ENCODE data around the gene KCNQ1OT1. TPM values are rescaled to one million over a fixed set of nuclear protein-coding genes. Genes with fewer than 3 reads are reported as not detected.

Gene KCNQ1OT1
- total and polyA plus RNA-seq, 2 experiments from 2014 or later: 3.1 to 7.9 TPM

GRCh38 chr11:2673250-2673610, 26.6 kb downstream of the KCNQ1OT1 start:
- no peaks in the 10 kb centered on the region for H3K36me3 ChIP-seq (replicated peaks; ENCODE audit: insufficient read depth, low read depth)
- no peak for TF ChIP-seq CTCF (IDR thresholded peaks at IDR 0.05; ENCODE audit: poor library complexity)
- TF ChIP-seq EZH2 (IDR thresholded peaks at IDR 0.05; ENCODE audit: borderline replicate concordance): no peak
- no peak for TF ChIP-seq EZH2phosphoT487 (IDR thresholded peaks at IDR 0.05; ENCODE audit: low read depth, severe bottlenecking, unreplicated experiment)

DNA sequence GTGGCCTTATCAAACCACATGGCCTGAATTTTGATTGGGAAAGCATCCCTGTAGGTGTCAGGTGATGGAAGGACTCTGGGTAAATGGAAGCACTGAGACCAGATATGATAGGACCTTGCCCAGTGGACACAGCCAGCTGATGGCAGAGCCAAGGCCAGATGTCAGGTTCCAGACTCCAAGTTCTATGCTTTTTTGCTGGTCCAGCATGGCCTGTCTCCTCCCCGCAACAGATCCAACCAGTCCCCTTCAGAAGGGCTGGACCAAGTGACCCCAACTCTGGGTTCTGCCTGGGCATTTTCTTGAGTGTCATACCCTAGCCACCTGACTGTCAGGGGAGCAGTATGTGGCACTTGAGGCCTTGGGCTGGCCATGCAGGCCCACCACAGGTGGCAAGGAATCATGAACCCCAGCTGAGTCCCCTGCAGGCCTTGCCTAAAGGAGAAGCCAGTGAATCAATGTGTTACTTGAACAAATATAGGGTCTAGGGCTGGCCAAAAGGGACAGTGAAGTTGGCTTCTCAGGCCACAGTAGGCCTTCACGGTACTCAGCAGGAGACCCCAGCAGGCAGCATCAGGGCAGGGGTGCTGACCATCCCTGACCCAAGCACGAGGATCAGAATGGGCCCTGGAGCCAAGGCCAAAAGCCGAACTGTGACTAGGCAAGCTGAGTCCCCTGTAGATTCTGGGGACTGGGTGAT, 27.1 kb downstream of the KCNQ1OT1 start:
- H3K4me3 ChIP-seq: no peak overlapping the region
- H3K79me2 ChIP-seq: peaks cover 97% of the 10 kb centered on the region
- no peak overlapping the region for H3K27ac ChIP-seq
- H3K9me2 ChIP-seq (replicated peaks; ENCODE audit: insufficient read depth): no peaks in the 10 kb centered on the region
- peaks cover 71% of the 10 kb centered on the region for H4K20me1 ChIP-seq (ENCODE audit: insufficient read depth, poor library complexity, severe bottlenecking)
- no peaks in the 10 kb centered on the region for H3K36me3 ChIP-seq (replicated peaks; ENCODE audit: insufficient read depth, low read depth)
- peaks cover 31% of the 10 kb centered on the region for H3K4me1 ChIP-seq (ENCODE audit: insufficient read depth)
- H3K27me3 ChIP-seq: no peaks in the 10 kb centered on the region
- H3K4me2 ChIP-seq: no peak overlapping the region
- TF ChIP-seq EZH2phosphoT487 (IDR thresholded peaks at IDR 0.05; ENCODE audit: low read depth, severe bottlenecking, unreplicated experiment): no peak
- no peak for TF ChIP-seq CTCF (IDR thresholded peaks at IDR 0.05; ENCODE audit: poor library complexity)
- no peak for TF ChIP-seq EZH2 (IDR thresholded peaks at IDR 0.05; ENCODE audit: borderline replicate concordance)
- H2AFZ ChIP-seq: no peak overlapping the region
- H3K9me3 ChIP-seq (ENCODE audit: low read depth): no peaks in the 10 kb centered on the region
- no peak for DNase-seq (ENCODE audit: low spot score)
- WGBS (ENCODE audit: low lambda C conversion rate, missing lambda C conversion rate): 100% methylated on average over 4 of the region's 4 CpGs

More at GRCh38 chr11:2673250-2673610, 26.6 kb downstream of the KCNQ1OT1 start:
- Histone ChIP-seq H3K27me3 (no peaks in the 10 kb centered on the region), H3K27ac (no peak overlapping the region), H2AFZ (no peak overlapping the region), H3K4me1 (ENCODE audit: insufficient read depth) (peaks cover 28% of the 10 kb centered on the region), H4K20me1 (ENCODE audit: insufficient read depth, poor library complexity, severe bottlenecking) (peaks cover 73% of the 10 kb centered on the region), H3K9me2 (replicated peaks; ENCODE audit: insufficient read depth) (no peaks in the 10 kb centered on the region), H3K4me3 (no peak overlapping the region), H3K4me2 (no peak overlapping the region), H3K79me2 (peaks cover 97% of the 10 kb centered on the region), H3K9me3 (ENCODE audit: low read depth) (no peaks in the 10 kb centered on the region)
- DNase-seq (ENCODE audit: low spot score): no peak
- 93% methylated on average over 2 of the region's 2 CpGs for WGBS (ENCODE audit: low lambda C conversion rate, missing lambda C conversion rate)

GRCh38 chr11:2671748-2672147, 28.0 kb downstream of the KCNQ1OT1 start:
- peaks cover 35% of the 10 kb centered on the region for H3K4me1 ChIP-seq (ENCODE audit: insufficient read depth)
- WGBS (ENCODE audit: low lambda C conversion rate, missing lambda C conversion rate): 93% methylated on average over 3 of the region's 3 CpGs
- H3K27me3 ChIP-seq: no peaks in the 10 kb centered on the region
- no peak overlapping the region for H2AFZ ChIP-seq
- H3K36me3 ChIP-seq (replicated peaks; ENCODE audit: insufficient read depth, low read depth): no peaks in the 10 kb centered on the region
- no peaks in the 10 kb centered on the region for H3K9me2 ChIP-seq (replicated peaks; ENCODE audit: insufficient read depth)
- TF ChIP-seq EZH2 (IDR thresholded peaks at IDR 0.05; ENCODE audit: borderline replicate concordance) (no peak), EZH2phosphoT487 (IDR thresholded peaks at IDR 0.05; ENCODE audit: low read depth, severe bottlenecking, unreplicated experiment) (no peak), CTCF (IDR thresholded peaks at IDR 0.05; ENCODE audit: poor library complexity) (no peak)
- H4K20me1 ChIP-seq (ENCODE audit: insufficient read depth, poor library complexity, severe bottlenecking): peaks cover 63% of the 10 kb centered on the region
- no peak for DNase-seq (ENCODE audit: low spot score)
- H3K9me3 ChIP-seq (ENCODE audit: low read depth): no peaks in the 10 kb centered on the region
- H3K4me3 ChIP-seq: no peak overlapping the region
- H3K27ac ChIP-seq: no peak overlapping the region
- H3K79me2 ChIP-seq: peaks cover 90% of the 10 kb centered on the region
- H3K4me2 ChIP-seq: no peak overlapping the region

Data from hepatocyte (in vitro differentiated cells).